HG03066 (cell line): ENCODE measurements around the gene CNPY2.
"Not testable (repeated sequence)": the region's sequence is repeated elsewhere in the genome, so short reads cannot be mapped to it uniquely, and the experiment has no call there.

ENCODE experiments used
- ATAC-seq: cut with Tn5 transposase; IDR thresholded peaks from one replicate; pipeline ENCODE4 v1.9.1; 2021; ENCODE audit warnings: low read depth; ENCODE audit not compliant: unreplicated experiment

Gene CNPY2

DNA sequence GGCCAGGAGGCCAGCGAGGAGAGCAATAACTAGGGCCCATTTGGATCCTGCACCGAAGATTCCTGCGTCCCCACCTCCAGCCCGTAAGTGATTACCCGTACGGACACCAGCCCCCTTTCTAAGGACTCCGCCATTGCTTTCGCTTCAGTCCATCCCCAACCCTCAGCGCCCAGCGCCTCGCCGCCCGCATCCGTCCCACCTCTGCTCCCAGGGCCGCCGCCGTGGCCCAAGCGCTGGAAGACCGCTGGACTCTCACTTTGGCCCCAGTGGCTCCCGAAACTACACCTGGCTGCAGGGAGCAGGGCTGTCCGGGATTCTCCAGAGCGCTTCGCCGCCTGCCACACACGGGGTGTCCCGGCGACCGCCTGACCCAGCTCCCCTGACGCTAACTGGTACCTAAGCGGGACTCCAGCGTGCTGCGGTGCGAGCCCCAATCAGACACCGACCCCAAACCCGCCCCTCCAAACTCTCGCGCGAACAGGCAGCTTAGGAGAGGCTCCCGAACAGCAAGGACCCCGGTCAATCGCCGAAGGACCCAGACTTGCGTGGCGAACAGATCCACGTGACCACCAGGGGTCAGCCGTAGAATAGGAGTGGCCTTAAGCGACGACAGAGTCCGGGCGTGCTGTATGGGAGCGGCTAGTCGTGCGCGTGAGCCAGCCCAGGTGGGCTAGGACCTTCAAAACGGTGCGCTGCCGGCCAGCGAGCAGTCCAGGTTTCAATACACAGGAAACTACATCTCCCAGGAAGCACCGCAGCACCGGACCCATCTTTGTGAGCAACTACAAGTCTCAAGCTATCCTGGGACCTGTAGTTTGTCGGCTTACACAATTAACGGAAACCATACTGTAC lies at the start of gene CNPY2:
TSS of gene CNPY2 (minus strand) at position 367 of the 852 bp plus-strand sequence. CDS start 771 bp downstream, outside the sequence.
- ATAC-seq, result peak; percentile 87

DNA sequence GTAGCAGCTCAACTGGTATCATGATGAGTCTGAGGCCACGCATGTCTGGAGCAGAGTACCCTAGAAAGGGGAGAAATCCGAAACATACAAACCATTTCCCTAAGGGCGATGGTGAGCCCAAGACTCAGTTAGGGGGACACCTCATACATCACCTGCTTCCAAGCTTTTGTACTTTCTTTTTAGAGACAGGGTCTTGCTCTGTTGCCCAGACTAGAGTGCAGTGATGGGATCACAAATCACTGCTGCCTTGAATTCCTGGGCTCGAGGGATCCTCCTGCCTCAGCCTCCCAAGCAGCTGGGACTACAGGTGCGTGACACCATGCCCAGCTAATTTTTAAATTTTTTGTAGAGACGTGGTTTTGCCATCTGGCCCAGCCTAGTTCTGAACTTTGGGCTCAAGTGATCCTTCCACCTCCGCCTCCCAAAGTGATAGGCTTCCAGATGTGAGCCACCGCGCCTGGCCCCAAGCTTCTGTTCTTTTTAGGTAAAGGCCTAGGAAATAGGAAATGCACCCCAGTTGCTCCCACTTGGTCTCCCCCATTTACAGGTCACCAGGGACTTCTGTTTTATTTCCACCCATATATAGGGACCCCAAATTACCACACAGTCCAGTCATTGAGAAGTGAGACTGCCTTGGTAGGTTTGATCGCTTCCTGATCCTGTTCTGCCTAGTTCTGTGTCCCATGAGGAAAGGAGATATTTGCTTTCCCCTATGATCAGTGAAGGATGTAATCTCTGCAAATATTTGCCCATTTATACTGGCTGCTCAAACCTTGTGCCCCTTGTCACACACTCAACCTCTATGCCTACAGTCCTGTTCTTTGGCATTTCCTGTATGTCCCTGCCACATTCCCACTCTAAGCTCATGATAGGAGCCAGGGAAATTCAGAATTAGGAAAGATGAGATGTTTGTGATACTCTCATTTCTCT lies 46.6 kb upstream of the CNPY2 start, which contains the start of gene APOF:
TSS of gene APOF (minus strand) at position 728 of the 930 bp plus-strand sequence. CDS start at position 616, 112 bp downstream.
- no peak for ATAC-seq

- no peak for ATAC-seq
Measured at GRCh38 chr12:56361487-56362129, 45.8 kb upstream of the CNPY2 start.

DNA sequence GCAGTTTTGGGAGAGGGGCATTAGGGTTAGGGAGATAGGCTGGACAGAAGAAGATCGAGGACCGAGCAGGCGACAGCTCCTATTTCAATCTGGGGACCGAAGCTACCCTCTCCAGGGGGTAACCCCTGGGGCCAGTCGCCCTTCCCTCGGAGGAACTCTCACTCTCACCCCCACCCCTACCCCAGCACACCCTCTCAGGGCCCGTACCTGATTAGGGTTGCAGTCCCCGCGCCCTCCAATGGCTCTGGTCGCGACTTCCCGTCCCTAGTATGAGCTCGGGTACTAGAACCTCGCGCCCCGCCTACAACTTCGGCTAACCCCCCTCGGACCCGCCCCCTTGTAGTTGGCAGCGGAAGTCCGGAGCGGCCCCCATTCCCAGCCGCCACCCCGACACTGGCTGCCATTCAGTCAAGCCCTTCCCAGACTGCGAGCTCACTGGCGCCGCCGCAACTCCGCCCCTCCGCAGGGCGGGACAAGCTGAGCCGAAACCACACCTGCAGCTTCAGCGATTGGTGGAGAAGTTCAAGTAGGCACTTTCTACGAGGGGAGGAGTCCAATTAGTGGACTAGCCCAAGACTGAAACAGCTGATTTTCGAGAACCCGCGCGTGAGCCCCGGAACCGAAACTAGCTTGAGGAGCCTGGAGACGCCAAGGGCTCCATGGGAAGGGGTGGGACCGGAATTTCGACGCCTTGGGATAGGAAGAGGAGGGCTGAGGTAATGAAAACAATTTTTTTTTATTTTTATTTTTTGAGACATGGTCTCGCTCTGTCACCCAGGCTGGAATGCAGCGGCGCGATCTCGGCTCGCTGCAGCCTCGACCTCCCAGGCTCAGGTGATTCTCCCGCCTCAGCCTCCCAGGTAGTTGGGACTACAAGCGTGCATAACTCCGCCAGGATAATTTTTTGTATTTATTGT lies 44.3 kb upstream of the CNPY2 start, which contains the start of gene STAT2:
TSS of gene STAT2 (minus strand) at position 257 of the 917 bp plus-strand sequence. CDS start 3,536 bp downstream, outside the sequence.
- ATAC-seq, result peak; percentile 94

- no peak for ATAC-seq
Measured at GRCh38 chr12:56358836-56359532, 43.2 kb upstream of the CNPY2 start.

GRCh38 chr12:56351325-56351724 lies 35.5 kb upstream of the CNPY2 start:
- no peak for ATAC-seq

- ATAC-seq, result no peak
Measured at GRCh38 chr12:56350662-56351061, 34.9 kb upstream of the CNPY2 start.

DNA sequence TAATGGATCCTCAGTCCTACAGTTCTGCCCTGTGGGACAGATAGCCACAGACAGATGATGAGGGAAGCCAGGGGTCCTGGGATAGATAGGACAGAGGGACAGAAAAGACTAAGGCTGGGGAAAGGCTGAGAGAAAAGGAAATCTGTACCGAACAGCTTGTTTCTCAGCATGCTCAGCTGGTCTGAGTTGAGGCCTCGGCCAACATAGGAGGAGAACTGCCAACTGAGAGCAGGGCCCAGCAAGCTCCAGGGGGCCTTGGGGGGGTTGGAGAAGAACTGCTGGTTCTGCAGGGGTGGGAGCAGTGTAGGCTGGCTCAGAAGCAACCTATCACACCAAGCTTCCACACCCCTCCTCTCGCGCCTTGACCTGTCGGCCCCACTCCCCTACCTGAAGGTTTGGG lies 33.0 kb upstream of the CNPY2 start:
- ATAC-seq, result no peak

- not testable (repeated sequence) for ATAC-seq
Measured at GRCh38 chr12:56347255-56347654, 31.5 kb upstream of the CNPY2 start.

DNA sequence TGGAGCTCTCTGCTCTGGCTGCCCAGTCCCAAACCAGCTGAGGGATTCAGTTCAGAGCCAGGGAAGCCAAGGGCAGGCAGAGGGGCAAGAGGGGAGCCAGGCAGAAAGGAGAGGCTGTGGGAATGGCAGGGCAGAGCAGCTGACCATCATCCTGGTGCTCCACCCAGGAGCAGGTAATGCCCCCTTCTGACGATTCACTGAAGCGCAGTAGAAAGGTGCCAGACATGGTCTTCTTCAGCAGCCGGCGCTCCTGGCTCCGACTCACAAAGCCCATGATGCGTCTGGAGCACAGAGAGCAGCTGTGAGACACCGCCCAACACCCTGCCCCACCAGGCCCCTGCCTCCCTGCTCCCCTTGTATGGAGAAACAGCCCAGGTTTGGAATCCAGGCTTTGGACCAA lies 30.9 kb upstream of the CNPY2 start:
- ATAC-seq, result no peak

GRCh38 chr12:56342290-56342689 lies 26.5 kb upstream of the CNPY2 start:
- not testable (repeated sequence) for ATAC-seq

DNA sequence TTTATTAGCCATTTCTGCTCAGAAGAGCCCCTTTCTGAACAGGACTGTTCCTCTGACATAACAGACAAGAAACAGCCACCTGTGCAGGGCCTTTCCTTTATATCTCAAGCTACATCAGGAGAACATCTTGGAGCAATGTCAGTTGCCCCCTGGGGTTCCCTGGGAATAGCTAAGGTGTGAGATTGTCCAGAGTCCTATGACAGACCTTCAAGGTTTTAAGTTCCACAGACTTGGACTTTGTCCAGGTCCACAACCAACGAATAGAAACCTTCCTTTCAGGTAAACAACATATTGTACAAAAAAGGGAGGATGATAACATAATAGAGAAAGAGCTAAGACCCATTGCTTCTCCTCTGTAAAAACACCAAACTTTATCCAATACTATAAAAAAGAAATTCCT lies 25.8 kb upstream of the CNPY2 start:
- no peak for ATAC-seq

GRCh38 chr12:56339158-56339422 lies 23.3 kb upstream of the CNPY2 start:
- no peak for ATAC-seq

- ATAC-seq, result no peak
Measured at GRCh38 chr12:56338308-56339157, 22.7 kb upstream of the CNPY2 start, which contains the start of gene IL23A. Gene IL23A, plus strand, starts transcription at chr12:56338884. Its CDS starts 161 bp downstream, at chr12:56339045.

GRCh38 chr12:56337753-56338251 lies 22.0 kb upstream of the CNPY2 start:
- ATAC-seq, result no peak

GRCh38 chr12:56336361-56337167 lies 20.8 kb upstream of the CNPY2 start:
- ATAC-seq, result no peak

- ATAC-seq, result not testable (repeated sequence)
Measured at GRCh38 chr12:56335527-56335926, 19.7 kb upstream of the CNPY2 start.
